CD4-positive, alpha-beta T cell treated with Interleukin-6 for 4 hours (primary cell): ENCODE measurements around the gene CHST7.

ENCODE experiments used
- DNase-seq: peaks from one replicate; pipeline ENCODE4 v3.0.0-alpha.2; 2020; ENCODE audit warnings: mixed read lengths

CHST7 gene

DNA sequence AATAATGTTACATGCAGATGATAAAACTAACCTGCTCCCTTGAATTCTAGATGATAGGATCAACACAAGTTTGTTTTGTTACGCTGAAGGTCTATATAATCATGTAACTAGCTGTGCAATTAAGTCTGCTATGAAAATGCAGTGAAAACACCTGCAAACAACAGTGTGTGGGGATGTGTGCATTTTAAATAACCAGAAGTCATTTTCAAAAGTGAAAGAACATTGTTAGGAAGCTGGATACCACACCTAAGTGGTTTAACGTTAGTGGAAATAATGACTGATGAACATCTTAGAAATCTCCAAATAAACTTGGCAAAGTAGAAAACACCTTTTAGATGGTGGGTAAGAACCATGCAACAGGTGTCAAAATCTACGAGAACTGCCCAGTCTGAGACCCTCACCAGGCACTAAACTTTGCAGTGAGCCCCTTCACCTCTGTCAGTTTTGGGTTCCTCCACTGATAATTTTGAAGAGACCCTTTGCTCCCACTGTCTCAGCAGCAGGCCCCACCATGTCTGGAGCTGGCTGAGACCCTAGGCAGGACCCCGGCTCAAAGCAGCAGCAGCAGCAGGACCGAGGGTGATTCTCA lies 36.6 kb downstream of the CHST7 start:
- no peak for DNase-seq

DNA sequence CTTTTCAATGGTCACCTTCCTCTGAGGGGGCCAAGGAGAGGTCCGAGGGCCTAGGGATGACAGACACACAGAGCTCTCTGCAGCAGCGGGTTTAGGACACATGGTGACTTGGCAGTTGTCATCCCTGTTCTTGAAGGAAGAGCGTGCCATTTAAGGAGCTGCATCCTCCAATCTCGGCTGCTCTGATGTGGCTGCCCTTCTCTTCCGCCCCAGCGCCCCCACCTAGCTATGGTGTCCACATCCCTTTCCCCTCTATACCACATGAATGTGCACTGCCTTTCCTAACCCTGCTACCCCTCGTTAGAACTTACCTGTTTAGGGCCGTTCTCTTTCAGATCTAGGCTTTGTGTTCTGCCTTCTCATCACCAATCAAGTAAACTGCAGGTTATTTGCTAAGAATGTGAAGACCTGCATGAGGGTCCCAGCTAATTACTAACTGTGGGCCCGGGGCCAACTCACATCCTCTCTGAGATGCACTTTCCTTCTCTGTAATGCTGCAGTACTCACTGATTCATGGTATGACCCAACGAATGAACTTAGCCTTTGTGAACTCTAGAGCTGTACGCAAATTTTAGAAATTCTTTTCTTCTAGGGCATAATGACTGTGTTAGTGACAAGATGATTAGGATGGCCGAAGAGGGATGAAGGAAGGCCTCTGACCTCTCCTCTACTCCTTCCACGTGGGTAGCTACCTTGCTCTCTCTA lies 38.2 kb downstream of the CHST7 start:
- peak; percentile 63 for DNase-seq

DNA sequence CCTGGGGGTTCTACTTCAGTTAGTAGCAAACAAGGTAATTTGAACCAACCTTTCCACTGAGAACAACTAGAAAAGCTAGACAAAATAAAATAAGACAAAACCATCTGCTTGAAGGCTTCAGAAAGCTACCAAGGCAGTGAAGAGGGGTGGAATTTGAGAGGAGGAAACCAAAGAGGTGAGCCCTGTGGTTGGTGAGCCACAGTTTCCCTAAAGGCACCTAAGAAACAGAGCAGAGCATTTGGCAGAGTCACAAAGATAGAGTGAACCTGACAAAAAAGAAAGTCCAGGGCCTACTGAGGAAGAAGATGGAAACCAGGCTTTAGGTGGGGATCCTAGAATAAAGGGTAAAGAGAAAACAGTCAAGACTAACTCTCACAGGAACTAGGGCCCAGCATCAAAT lies 44.3 kb downstream of the CHST7 start:
- DNase-seq, result no peak

DNA sequence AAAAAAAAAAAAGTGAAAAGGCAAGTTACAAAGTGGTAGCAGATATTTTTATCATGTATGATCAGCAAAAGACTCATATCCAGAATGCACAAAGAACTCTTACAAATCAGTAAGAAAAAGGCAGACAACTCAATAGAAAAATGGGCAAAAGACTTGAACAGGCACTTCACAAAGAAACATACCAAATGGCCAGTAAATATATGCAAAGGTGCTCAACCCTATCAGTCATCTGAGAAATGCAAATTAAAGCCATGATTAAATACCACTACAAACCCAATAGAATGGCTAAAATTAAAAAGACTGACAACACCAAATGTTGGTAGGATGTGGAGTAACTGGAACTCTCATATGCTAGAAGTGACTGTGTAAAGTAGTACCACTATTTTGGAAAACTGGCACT lies 45.4 kb downstream of the CHST7 start:
- no peak for DNase-seq

DNA sequence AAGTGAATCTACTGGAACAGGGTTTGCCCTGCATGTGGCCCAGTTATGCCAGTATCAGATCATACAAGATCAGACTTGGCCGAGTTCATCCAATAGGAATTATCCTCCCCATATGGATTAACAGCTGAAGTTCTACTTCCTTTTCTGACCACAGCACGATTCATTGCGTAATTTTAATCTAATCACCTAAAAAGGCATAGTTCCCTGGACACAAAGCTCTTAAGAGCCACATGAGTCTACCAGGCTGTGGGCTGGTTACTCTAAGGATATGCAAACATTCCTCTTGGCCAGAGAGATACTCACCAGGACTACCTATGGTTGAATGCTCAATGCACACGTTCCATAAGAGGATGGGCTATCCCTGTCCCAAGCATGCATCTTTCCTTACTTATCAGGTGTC lies 46.9 kb downstream of the CHST7 start:
- DNase-seq, result no peak

DNA sequence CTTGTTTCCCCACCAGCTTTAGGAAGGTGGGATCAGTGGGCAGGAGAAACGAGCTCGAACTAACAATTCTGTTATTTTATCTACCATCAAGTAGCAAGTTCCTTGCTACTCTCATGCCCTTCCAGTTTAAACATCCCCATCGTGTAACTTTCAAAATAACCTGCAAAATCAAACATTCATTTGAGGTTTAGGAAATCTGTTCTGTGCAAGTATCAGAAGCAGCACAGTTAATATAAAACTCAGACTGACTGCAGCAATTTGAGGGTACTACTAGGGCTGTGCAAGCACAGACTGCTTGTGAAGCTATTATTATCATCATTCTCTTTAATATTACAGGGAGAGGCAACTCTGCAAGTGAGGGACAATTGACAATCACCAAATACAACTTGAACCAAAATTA lies 48.0 kb downstream of the CHST7 start:
- DNase-seq, result no peak

DNA sequence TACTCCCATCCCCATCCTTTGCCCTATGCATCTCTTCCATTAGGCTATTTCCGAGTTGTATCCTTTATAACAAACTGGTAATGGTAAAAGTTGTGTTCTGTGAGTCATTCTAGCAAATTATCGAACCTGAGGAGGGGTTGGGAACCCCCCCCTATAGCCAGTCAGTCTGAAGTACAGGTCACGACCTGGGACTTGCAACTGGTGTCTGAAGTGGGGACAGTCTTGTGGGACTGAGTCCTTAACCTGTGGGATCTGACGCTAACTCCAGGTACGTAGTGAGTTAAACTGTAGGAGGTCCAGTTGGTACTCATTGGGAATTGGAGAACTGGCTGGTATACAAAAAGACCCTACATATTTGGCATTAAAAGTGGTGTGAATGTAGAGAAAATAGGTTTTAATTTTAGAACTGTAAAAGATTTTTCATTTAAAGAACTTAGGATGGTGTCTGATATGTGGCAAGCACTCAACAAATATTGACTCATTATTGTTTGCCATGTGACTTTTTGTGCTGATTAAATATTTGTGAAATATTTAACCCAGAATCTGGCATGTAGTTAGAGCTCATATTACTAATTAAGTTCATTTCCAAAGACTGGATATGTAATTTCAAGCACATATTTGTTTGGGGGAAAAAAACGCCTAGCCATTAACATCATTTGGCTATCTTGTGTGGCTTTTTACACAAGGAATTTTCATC lies 50.7 kb downstream of the CHST7 start:
- no peak for DNase-seq

DNA sequence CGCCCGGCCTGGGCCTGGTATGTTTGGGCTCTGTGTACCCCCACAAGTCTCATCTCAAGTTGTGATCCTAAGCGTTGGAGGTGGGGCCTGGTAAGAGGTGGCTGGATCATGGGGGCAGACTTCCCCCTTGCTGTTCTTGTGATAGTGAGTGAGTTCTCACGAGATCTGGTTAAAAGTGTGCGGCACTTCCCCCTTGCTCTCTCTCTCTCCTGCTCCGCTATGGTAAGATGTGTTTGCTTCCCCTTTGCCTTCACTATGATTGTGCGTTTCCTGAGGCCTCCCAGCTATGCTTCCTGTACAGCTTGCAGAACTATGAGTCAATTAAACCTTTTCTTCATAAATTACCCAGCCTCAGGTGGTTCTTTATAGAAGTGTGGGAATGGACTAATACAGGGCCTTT lies 53.0 kb downstream of the CHST7 start:
- DNase-seq, result peak; percentile 33

DNA sequence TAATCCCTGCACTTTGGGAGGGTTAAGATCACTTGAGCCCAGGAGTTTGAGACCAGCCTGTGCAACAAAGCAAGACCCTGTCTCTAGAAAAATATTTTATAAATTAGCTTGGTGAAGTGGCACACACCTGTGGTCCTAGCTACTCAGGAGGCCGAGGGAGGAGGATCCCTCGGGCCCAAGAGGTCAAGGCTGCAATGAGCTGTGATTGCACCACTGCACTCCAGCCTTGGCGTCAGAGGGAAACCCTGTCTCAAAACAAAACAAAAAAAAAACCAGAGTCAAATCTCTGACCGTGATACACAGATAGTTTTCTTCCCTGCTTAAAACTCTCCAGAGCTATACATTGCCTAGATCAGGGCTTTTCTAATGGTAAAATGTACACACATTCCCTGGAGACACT lies 53.5 kb downstream of the CHST7 start:
- DNase-seq, result no peak

DNA sequence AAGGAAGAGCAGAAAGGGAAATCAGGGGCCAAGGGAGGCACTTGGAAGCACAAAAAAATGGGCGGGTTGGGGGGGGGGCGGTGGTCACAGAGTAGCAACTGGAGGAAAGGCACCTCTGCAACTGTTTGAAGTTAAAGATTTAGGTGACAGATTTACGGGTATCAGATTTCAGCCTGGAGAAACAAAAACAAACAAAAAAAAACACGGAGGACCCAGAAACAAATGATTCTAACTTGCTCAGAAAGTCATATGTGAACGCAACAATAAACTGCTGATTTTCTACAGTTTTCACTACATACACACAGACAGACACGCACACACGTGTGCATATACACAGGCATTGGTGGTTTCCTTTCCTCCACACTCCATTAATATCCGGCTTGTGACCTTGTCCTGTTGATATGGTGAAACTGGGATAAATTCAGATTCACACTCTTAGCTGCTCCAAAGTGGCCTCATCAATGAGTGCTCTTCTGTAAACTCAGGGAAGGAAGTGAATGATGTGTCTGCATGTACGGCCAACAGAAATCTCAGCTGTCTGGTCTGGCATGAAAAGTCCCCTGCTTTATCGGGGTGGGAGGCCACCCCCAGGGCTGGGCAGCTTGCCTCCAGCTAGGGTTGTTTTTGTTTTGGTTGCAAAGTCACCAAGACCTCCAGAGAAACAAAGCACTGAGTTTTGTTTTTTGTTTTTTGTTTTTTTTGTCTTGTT lies 54.3 kb downstream of the CHST7 start:
- DNase-seq, result no peak

DNA sequence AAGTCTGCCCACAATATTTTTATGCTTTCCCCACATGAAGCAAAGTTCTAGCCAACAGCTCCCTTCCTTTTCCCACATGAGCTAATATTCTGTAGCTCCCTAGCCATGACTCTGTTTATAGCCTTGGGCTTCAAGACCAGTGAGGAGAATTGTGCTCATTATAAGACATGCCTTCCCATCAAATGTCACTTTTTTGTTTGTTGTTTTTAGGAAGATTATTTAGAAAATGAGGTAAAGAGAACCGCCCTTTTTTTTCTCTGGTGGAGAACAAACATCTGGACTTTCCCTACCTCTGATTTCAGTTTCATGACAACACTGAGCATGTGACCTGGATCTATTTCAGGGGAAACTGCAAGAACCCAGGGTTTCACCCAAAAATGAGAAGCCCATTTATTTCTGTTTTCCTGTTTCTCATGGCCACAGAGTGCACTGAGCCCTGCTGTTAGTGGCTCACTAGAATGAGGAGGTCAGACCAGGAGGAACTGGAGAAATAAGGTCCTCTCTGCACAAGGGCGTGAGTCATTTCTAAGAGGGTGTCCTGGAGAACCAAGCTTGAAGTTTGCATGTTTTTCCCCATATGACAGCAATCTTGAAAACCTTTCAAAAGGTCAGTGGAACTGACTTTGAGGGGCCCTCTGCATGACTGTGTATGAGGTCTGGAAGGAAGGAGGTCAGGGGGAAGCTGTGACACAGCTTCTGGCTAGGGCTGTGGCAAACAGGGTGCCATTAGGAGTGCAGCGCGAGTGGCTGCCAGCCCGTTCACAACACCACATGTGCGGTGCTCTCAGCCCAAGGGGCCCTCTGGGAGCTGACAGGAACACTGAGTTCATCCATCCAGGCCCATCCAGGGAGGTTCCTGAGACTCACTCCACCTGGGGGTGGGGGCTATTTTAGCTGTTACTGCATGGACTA lies 55.2 kb downstream of the CHST7 start:
- no peak for DNase-seq

DNA sequence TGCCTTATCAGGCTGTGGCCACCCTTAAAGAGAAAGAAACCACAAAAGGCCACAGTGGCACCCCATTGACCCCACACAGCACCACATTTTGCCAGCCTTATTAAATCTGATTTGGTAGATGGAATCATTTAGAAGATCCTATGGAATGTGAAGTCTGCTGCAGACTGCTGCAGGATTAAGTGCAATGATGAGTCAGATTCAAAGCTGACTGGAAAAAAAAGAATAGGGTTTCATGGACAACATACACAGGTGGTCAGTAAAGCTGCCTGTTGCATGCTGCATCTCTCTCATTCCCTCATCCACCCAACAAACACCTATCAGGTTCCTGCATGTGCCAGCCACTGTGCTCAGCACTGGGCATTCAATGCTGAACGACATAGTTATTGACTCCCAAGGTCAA lies 56.6 kb downstream of the CHST7 start:
- DNase-seq, result no peak

DNA sequence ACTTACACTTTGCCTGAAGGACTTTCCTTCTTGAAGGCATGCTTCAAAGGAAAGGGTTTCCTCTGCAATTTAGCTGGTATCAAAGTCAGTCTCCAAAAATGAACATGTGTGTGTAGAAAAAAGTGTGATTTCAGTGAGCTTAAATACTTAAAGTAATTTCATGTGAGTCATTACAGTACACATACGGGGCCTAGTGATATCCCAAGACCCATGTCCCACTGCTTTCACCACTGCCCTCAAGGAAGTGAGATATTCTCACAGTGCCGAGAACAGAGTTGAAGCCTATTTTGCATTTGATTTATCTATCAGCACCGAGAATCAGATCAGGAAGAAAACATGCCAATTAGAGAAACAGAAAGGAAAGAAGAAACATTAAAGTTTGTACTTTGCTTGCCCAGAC lies 61.0 kb downstream of the CHST7 start:
- DNase-seq, result no peak

DNA sequence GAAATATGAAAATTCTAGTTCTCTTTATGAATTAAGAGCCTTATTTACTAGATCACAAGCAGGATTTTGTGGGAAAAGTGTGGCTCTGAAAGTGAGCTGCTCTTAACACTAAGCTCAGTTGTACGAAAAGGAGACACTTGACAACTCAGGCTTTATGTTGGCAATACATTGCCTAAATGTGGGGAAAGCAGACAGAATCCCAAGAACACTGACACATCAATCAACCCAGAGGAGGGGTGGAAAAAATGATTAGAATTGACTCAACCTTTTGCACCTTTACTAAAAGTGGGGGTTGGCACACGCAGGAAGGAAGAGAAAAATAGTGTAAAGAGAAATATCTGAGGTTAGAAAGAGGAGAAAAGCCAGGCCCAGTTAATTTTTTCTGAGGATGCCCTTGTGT lies 61.6 kb downstream of the CHST7 start:
- DNase-seq, result no peak

DNA sequence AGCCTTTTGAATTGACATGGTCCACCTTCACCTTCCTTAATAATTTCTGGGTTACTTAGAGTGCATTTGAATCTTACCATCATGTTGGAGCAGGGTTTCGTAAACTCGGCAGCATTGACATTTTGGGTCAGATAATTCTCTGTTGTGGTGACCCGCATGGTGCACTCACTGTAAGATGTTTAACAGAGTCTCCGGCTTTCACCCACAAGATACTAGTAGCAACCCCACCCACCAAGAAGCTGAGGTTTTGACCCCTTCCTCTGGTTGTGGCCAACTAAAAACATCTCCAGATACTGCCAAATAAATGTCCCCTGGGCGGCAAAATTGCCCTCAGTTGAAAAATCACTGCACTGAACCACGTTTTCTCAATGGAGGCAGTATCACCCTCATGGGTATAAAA lies 62.7 kb downstream of the CHST7 start:
- DNase-seq, result no peak

DNA sequence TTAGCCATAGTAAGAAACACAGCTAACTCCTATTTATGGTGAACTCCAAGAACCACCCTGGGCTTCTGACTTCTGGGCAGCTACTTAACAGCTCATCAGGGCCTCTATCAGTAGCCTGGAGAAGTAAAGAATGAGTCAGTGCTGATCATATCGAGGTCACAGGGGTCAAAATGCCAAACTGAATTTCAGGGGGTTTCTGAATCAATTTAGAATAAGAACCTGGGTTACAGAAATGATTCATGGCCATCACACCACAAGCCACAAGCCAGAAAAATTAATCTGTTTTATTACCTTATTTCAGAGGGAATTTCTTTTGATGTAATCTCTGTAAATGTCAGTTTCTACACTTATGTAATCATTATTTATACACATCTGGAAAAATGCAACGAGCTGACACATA lies 64.4 kb downstream of the CHST7 start:
- DNase-seq, result no peak

DNA sequence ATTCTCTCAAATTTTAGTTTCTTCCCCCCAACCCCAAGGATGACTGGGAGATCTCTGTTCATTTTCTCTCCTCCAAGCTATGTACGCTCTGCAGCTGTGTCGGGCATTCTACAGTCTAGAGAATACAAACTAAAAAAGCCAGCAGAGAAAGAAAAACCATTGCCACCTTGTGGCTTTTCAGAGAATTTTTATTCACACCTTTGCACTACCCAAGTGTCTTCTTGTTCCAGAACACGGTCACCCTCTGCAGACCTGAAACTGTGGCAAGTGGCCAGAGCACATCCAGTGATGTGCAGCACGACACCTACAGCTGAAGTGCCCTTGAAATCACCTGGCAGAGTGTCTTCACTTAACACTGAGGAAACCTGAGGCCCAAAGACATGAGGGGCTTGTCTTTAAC lies 68.6 kb downstream of the CHST7 start:
- DNase-seq, result peak; percentile 22

DNA sequence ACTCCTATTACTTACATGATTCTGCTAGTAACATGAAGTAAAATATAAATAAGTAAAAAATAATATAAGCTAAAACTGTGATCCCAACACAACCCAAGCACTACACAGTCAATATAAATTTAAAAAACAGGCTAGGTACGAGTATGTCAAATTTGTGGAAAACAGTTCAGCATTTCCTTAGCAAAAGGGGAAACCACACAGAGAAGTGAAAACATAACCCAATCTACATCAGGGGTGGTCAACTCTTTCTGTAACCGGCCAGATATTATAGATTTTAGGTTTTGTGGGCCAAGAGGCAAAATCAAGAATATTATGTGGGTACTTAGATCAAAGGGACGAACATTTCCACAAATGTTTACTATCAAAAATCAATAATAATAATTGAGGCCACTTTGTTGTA lies 70.1 kb downstream of the CHST7 start:
- DNase-seq, result no peak

DNA sequence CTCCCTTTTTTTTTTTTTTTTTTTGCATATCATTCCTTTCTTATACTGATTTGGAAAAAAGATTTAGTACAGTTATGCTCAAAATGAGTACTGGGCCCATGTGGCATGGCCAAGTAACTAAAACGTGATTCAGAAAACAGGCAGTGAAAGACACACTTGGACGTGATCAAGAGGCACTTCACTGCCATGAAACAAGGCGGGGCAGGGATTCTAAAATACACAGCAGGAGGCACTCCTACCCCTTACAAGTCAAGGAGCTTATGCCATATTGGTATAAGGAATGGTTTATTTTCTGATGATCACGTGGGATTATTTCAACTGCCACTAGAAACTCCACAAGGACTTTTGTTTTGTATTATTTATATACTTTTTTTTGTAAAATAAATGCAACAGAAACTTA lies 72.0 kb downstream of the CHST7 start:
- DNase-seq, result no peak

DNA sequence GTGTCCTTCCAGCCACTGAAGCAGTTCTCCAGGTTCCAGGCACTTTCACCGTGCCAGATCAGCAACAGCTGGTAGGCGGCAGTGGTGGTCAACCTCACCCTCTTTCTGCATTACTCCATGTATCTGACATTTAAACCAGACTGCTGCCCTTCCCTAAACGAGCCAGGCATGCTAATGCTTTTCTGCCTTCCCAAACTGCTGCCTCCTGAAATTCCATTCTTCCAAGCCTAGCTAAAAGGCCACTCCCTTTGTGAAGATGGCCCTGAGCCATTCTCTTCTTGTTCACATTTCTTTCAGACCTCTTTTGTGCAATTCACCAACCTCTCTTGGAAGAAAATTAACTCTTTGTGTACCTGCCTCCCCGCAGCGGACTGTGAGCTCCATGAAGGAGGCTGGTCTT lies 73.7 kb downstream of the CHST7 start:
- no peak for DNase-seq
